ENCODE data around the gene SCTR.

SCTR gene

GRCh38 chr2:119442850-119443249 is 81.4 kb downstream of the SCTR start:
- H3K36me3 ChIP-seq (ENCODE audit: control insufficient read depth, insufficient read depth, low read length), result no peaks in the 10 kb centered on the region
- no peak overlapping the region for H3K9ac ChIP-seq
- peak overlapping the region; percentile 81 for H3K27ac ChIP-seq
- H3K27me3 ChIP-seq (ENCODE audit: control insufficient read depth, insufficient read depth, low read length), result no peaks in the 10 kb centered on the region
- no peak overlapping the region for H2AFZ ChIP-seq
- H3K9me3 ChIP-seq (ENCODE audit: control insufficient read depth, low read length), result no peaks in the 10 kb centered on the region
- TF ChIP-seq CTCF (IDR thresholded peaks at IDR 0.05), result no peak
- H3K4me2 ChIP-seq (ENCODE audit: low read length), result no peak overlapping the region
- peaks cover 40% of the 10 kb centered on the region for H3K4me1 ChIP-seq
- H3K79me2 ChIP-seq, result peaks cover 2% of the 10 kb centered on the region
- no peak overlapping the region for H3K4me3 ChIP-seq (ENCODE audit: low read depth, low read length)

GRCh38 chr2:119442226-119442619 is 82.1 kb downstream of the SCTR start:
- H3K4me1 ChIP-seq, result peaks cover 40% of the 10 kb centered on the region
- no peaks in the 10 kb centered on the region for H3K36me3 ChIP-seq (ENCODE audit: control insufficient read depth, insufficient read depth, low read length)
- no peak overlapping the region for H3K4me2 ChIP-seq (ENCODE audit: low read length)
- H3K27me3 ChIP-seq (ENCODE audit: control insufficient read depth, insufficient read depth, low read length), result no peaks in the 10 kb centered on the region
- no peaks in the 10 kb centered on the region for H3K9me3 ChIP-seq (ENCODE audit: control insufficient read depth, low read length)
- H3K79me2 ChIP-seq, result peaks cover 2% of the 10 kb centered on the region
- no peak for TF ChIP-seq CTCF (IDR thresholded peaks at IDR 0.05)
- no peak overlapping the region for H3K4me3 ChIP-seq (ENCODE audit: low read depth, low read length)
- H3K9ac ChIP-seq, result no peak overlapping the region
- H3K27ac ChIP-seq, result peak overlapping the region; percentile 81
- no peak overlapping the region for H2AFZ ChIP-seq

- no peaks in the 10 kb centered on the region for H3K36me3 ChIP-seq (ENCODE audit: control insufficient read depth, insufficient read depth, low read length)
- peaks cover 2% of the 10 kb centered on the region for H3K79me2 ChIP-seq
- H3K4me2 ChIP-seq (ENCODE audit: low read length), result no peak overlapping the region
- no peak overlapping the region for H3K4me3 ChIP-seq (ENCODE audit: low read depth, low read length)
- H3K27ac ChIP-seq, result peak overlapping the region; percentile 81
- no peaks in the 10 kb centered on the region for H3K27me3 ChIP-seq (ENCODE audit: control insufficient read depth, insufficient read depth, low read length)
- H3K9me3 ChIP-seq (ENCODE audit: control insufficient read depth, low read length), result no peaks in the 10 kb centered on the region
- no peak for TF ChIP-seq CTCF (IDR thresholded peaks at IDR 0.05)
- H3K9ac ChIP-seq, result no peak overlapping the region
- H2AFZ ChIP-seq, result no peak overlapping the region
- H3K4me1 ChIP-seq, result peaks cover 40% of the 10 kb centered on the region
Measured at GRCh38 chr2:119441376-119442225, 82.7 kb downstream of the SCTR start.

- Histone ChIP-seq H3K9ac (no peak overlapping the region), H3K4me1 (peaks cover 44% of the 10 kb centered on the region), H3K27me3 (ENCODE audit: control insufficient read depth, insufficient read depth, low read length) (no peaks in the 10 kb centered on the region), H3K4me2 (ENCODE audit: low read length) (no peak overlapping the region), H2AFZ (no peak overlapping the region), H3K79me2 (peaks cover 6% of the 10 kb centered on the region), H3K4me3 (ENCODE audit: low read depth, low read length) (no peak overlapping the region), H3K9me3 (ENCODE audit: control insufficient read depth, low read length) (no peaks in the 10 kb centered on the region), H3K36me3 (ENCODE audit: control insufficient read depth, insufficient read depth, low read length) (no peaks in the 10 kb centered on the region), H3K27ac (peak overlapping the region; percentile 81)
- no peak for TF ChIP-seq CTCF (IDR thresholded peaks at IDR 0.05)
Measured at GRCh38 chr2:119440873-119441272, 83.4 kb downstream of the SCTR start.

GRCh38 chr2:119440501-119440870 is 83.8 kb downstream of the SCTR start:
- Histone ChIP-seq H3K9ac (no peak overlapping the region), H3K4me2 (ENCODE audit: low read length) (no peak overlapping the region), H3K27me3 (ENCODE audit: control insufficient read depth, insufficient read depth, low read length) (no peaks in the 10 kb centered on the region), H3K79me2 (peaks cover 10% of the 10 kb centered on the region), H3K9me3 (ENCODE audit: control insufficient read depth, low read length) (no peaks in the 10 kb centered on the region), H3K36me3 (ENCODE audit: control insufficient read depth, insufficient read depth, low read length) (no peaks in the 10 kb centered on the region), H3K4me1 (peaks cover 48% of the 10 kb centered on the region), H2AFZ (no peak overlapping the region), H3K27ac (peak overlapping the region; percentile 81), H3K4me3 (ENCODE audit: low read depth, low read length) (no peak overlapping the region)
- no peak for TF ChIP-seq CTCF (IDR thresholded peaks at IDR 0.05)

Measured in parathyroid adenoma (tissue), 2 donors.